GM21423 (cell line): Measurements from ENCODE around the gene P3H1.
"Not testable (repeated sequence)": the region's sequence is repeated elsewhere in the genome, so short reads cannot be mapped to it uniquely, and the experiment has no call there.

Experiments
- ATAC-seq: cut with Tn5 transposase; IDR thresholded peaks from one replicate; pipeline ENCODE4 v1.9.1; 2021; ENCODE audit warnings: mild to moderate bottlenecking, moderate library complexity; ENCODE audit not compliant: unreplicated experiment

P3H1 gene

GRCh38 chr1:42774928-42775526 lies 8.2 kb upstream of the P3H1 start:
- ATAC-seq, result no peak

GRCh38 chr1:42773420-42773819 lies 6.6 kb upstream of the P3H1 start:
- ATAC-seq, result no peak

- no peak for ATAC-seq
Measured at GRCh38 chr1:42769811-42770210, 3.0 kb upstream of the P3H1 start.

GRCh38 chr1:42768172-42768571 lies 1.3 kb upstream of the P3H1 start:
- no peak for ATAC-seq

GRCh38 chr1:42767510-42768000 lies 727 bp upstream of the P3H1 start:
- ATAC-seq, result peak; percentile 5

GRCh38 chr1:42765832-42766740 lies 742 bp downstream of the P3H1 start:
- peak; percentile 23 for ATAC-seq

- no peak for ATAC-seq
Measured at GRCh38 chr1:42765269-42765668, 1.6 kb downstream of the P3H1 start.

GRCh38 chr1:42762269-42762668 lies 4.6 kb downstream of the P3H1 start:
- ATAC-seq, result no peak

- no peak for ATAC-seq
Measured at GRCh38 chr1:42761567-42761966, 5.3 kb downstream of the P3H1 start.

GRCh38 chr1:42759114-42759513 lies 7.7 kb downstream of the P3H1 start:
- no peak for ATAC-seq

GRCh38 chr1:42758641-42759040 lies 8.2 kb downstream of the P3H1 start:
- ATAC-seq, result no peak

GRCh38 chr1:42757892-42758275 lies 8.9 kb downstream of the P3H1 start:
- ATAC-seq, result no peak

GRCh38 chr1:42756956-42757891 lies 9.6 kb downstream of the P3H1 start:
- no peak for ATAC-seq

GRCh38 chr1:42753070-42753469 lies 13.8 kb downstream of the P3H1 start:
- ATAC-seq, result no peak

- no peak for ATAC-seq
Measured at GRCh38 chr1:42752284-42752683, 14.5 kb downstream of the P3H1 start.

GRCh38 chr1:42751511-42752070 lies 15.2 kb downstream of the P3H1 start:
- ATAC-seq, result not testable (repeated sequence)

- ATAC-seq, result no peak
Measured at GRCh38 chr1:42750041-42750440, 16.8 kb downstream of the P3H1 start.

GRCh38 chr1:42748461-42749410 lies 18.1 kb downstream of the P3H1 start:
- no peak for ATAC-seq

GRCh38 chr1:42748021-42748420 lies 18.8 kb downstream of the P3H1 start:
- no peak for ATAC-seq

GRCh38 chr1:42747125-42747524 lies 19.7 kb downstream of the P3H1 start:
- ATAC-seq, result no peak
